ENCODE data around the gene ZNF460.
"Not testable (repeated sequence)": the region's sequence is repeated elsewhere in the genome, so short reads cannot be mapped to it uniquely, and the experiment has no call there.

Gene ZNF460

GRCh38 chr19:57280165-57280961, at the start of gene ZNF460:
Gene ZNF460 (plus strand): TSS chr19:57280485. CDS start chr19:57280807, 322 bp downstream.
- peak; percentile 95 for DNase-seq (ENCODE audit: low read depth)

DNA sequence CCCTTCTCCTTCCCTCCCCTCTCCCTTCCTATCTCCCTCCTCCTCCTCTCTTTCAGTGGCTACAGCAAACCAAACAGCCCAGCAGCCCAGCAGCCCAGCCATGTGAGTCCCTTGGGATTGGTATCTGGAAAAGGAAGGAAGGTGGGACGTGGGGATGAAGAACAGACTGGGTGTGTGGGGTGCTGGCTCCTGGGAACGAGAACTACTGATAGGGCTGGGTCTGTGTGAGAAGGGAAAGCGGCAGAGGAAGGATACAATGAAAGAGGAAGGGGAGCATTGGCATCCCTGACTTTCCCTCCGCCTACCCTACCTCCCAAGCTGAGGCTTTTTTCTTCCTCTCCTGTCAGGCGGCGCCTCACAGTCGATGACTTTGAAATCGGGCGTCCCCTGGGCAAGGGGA, 48.6 kb upstream of the ZNF460 start:
- no peak for DNase-seq (ENCODE audit: low read depth)

GRCh38 chr19:57233207-57233606, 47.1 kb upstream of the ZNF460 start:
- DNase-seq (ENCODE audit: low read depth), result no peak

- no peak for DNase-seq (ENCODE audit: low read depth)
Observed at GRCh38 chr19:57239982-57240310, 40.3 kb upstream of the ZNF460 start.

- peak; percentile 93 for DNase-seq (ENCODE audit: low read depth)
Observed at GRCh38 chr19:57240311-57241090, 39.8 kb upstream of the ZNF460 start, which contains the start of gene ZNF805. Gene ZNF805 (plus strand): TSS chr19:57240632. CDS start chr19:57240892, 260 bp downstream.

GRCh38 chr19:57241176-57241575, 39.1 kb upstream of the ZNF460 start:
- no peak for DNase-seq (ENCODE audit: low read depth)

- DNase-seq (ENCODE audit: low read depth), result no peak
Observed at GRCh38 chr19:57242821-57243220, 37.5 kb upstream of the ZNF460 start.

DNA sequence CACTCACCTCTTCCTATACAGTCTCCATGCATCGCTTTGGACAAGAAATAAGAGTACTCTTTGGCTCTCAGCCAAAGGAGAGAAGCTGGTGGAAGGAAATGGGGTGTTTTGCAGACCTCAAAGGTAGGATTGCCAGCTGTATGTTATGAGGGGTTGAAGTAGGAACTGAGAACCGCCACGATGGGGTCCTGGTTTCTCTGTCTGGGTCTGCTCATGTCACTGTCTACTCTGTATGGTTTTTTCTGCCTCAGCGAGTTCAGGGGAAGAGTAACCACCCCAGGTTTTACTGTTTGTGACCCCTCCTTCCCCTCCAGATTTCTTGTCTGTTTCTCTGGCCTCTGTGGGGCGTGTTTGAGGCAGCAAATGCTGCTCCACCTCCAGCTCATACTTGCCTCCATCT, 35.8 kb upstream of the ZNF460 start:
- DNase-seq (ENCODE audit: low read depth), result no peak

DNA sequence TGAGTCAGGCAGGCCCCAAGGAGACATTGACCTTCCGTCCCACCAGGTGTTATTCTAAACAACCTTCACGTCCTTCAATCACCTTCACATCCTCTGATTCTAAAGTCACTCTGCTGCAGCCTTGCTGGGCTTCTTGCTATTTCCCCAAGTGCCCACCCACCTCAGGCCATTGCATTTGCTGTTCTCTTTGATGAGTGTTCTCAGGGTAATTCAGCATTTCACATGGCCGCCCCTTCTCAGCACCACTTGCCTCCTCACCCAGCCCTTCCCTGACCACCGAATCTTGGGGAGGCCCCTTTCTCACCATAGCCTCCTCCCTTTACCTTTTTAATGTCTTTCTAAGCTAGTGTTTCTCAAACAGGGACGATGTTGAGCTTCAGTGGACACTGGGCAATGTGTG, 35.2 kb upstream of the ZNF460 start:
- DNase-seq (ENCODE audit: low read depth), result no peak

DNA sequence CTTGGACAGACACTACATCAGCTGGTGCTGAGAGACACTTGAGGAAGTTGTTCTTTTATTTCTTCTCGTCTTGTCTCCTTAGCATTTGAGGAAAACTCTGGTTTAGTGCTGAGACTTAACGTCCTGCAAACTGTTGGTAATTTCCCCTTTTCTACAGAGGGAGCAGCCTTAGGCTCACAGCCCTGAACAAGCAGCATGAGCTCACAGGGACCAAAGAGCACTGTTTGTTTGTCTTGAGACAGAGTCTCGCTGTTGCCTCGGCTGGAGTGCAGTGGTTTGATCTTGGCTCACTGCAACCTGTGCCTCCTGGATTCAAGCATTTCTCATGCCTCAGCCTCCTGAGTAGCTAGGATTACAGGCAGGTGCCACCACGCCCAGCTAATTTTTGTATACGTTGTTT, 34.3 kb upstream of the ZNF460 start:
- DNase-seq (ENCODE audit: low read depth), result no peak

DNA sequence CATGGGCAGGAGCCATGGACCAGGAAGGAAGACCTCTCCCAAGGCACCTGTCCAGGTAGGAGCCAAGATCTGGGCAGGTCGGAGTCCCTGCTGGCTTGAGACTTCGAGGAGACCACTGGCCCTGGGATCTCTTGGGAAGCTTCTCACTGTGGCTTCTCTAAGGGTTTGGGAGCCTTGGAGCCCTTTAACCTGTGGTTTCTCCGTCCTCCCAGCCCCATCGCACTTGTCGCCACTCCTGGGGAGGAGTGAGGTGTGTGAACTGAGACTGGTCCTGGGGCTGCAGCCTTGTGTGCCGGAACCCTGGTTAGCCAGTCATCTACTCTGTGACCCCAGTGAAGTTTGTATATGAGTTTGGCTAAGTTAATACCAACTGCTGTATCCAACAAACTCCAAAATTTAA, 31.6 kb upstream of the ZNF460 start:
- DNase-seq (ENCODE audit: low read depth), result no peak

GRCh38 chr19:57249329-57249728, 31.0 kb upstream of the ZNF460 start:
- no peak for DNase-seq (ENCODE audit: low read depth)

DNA sequence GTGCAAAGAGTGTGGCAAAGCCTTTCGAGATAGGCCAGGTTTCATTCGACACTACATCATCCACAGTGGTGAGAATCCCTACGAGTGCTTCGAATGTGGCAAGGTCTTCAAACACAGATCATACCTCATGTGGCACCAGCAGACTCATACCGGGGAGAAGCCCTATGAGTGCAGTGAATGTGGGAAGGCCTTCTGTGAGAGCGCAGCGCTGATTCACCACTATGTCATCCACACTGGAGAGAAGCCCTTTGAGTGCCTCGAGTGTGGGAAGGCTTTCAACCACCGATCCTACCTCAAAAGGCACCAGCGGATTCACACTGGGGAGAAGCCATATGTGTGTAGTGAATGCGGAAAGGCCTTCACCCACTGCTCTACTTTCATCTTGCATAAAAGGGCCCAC, 26.5 kb upstream of the ZNF460 start:
- not testable (repeated sequence) for DNase-seq (ENCODE audit: low read depth)

DNA sequence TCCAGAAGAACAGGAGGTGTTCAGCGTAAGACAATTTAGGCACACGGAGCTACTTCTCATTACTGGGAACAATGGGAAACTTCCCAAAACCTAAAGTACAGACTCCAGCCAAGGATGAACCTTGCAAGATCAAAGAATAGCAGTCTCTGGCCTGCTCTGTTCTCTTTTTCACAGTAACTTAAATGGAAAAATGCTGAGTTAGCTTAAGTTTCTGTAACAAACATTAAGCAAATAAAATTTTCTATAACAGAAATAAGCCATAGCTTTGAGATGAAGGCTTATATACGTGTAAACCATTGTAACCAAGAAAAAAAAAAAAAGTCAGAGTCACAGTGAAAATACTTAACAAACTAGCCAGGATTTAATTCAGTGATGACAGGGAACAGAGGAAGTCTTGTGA, 18.2 kb upstream of the ZNF460 start:
- DNase-seq (ENCODE audit: low read depth), result no peak

GRCh38 chr19:57263244-57263741, 17.0 kb upstream of the ZNF460 start:
- no peak for DNase-seq (ENCODE audit: low read depth)

- no peak for DNase-seq (ENCODE audit: low read depth)
Observed at GRCh38 chr19:57267291-57267690, 13.0 kb upstream of the ZNF460 start.

DNA sequence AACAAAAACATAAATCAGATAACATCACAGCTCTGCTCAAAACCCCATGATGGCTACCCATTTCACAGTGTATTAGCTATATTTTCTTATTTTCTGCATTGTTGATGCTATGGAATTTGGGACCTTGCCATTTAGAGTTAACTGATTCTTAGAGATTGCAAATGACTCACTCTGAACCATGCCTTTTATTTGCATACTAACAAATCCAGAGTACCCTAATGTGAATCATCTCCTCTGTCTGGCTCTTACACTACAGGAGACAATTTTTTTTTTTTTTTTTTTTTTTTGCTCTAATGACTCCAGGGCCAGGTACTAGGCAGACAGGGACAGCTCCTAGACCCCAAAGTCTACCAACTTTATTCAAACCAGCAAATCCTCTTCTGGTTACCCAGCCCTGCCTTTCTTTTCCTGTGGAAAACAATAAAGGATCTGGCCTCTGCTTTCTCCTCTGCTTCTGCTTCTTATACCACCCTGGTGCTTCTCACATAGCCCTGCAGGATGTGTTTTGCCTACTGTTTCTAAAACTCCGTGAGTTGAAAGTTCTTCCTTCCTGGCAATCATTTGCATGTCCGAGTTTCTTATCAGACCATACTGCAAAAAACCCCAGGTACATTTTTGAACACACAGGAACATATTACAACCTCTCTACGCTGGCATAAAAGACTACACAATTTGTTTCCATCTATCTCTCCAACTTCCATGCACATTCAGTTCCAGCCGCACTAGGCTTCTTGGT, 10.6 kb upstream of the ZNF460 start:
- no peak for DNase-seq (ENCODE audit: low read depth)

GRCh38 chr19:57271280-57271679, 9.0 kb upstream of the ZNF460 start:
- no peak for DNase-seq (ENCODE audit: low read depth)

DNA sequence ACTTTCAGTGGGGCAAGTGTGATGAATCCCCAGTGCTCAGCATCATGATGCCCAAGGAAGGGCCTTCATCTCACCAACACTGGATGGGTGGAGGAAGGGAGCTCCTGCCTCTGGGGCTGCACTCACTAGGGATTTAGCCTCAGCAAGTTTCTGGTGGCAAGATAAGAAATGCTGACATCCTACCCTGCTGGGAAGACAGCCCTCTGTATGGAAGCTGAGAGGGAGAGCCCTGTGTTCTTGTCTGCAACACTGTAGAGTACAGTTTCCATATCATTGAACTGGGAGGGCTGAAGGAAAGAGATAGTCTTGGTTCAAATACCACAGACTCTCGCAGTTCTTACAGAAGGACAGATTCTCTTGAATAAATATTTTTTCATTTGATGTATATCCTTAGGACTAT, 7.3 kb upstream of the ZNF460 start:
- no peak for DNase-seq (ENCODE audit: low read depth)

DNA sequence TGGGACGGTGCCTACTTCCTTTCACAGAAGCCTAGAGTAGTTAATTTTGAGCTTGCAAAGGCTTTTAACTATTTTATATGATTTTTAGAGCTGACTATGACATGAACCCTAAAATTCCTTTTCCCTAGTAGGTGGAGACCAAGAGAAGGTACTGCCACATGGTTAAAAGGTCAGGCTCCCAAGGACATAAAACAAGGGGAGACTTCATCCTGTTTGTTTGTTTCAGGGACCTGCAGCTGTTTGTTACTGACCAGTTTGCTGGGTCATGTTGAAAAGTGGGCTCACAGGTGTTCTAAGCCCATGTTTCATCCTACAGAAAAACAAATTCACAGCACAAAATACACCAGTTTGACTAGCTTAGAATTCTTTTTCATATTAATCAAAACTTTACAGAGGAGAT, 3.9 kb upstream of the ZNF460 start:
- no peak for DNase-seq (ENCODE audit: low read depth)

DNA sequence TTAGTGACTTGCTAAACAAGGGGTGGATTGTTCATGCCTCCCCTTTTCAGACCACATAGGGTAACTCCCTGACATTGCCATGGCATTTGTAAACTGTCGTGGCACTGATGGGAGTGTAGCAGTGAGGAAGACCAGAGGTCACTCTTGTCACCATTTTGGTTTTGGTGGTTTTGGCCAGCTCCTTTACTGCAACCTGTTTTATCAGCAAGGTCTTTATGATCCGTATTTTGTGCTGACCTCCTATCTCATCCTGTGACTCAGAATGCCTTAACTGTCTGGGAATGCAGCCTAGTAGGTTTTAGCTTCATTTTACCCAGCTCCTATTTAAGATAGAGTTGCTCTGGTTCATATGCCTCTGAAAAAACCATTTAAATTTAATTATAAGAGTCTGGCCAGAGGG, 1.8 kb upstream of the ZNF460 start:
- not testable (repeated sequence) for DNase-seq (ENCODE audit: low read depth)

GRCh38 chr19:57279418-57280164, 694 bp upstream of the ZNF460 start:
- DNase-seq (ENCODE audit: low read depth), result peak; percentile 64
